Stimulated activated CD8-positive, alpha-beta memory T cell treated with anti-CD3 and anti-CD28 coated beads, Interleukin-4, amount 100 ng/mL, for 24 hours (primary cell): ENCODE results near the gene ZSWIM3.
"Not testable (repeated sequence)": the region's sequence is repeated elsewhere in the genome, so short reads cannot be mapped to it uniquely, and the experiment has no call there.

Experiments used
- DNase-seq: peaks from one replicate; pipeline ENCODE4 v3.0.0-alpha.2; 2020; ENCODE audit warnings: low read depth

The ZSWIM3 gene

GRCh38 chr20:45857114-45857881 lies at the start of gene ZSWIM3, which contains the start of gene ACOT8:
Gene ZSWIM3 (plus strand): TSS chr20:45857614. CDS start chr20:45857826, 212 bp downstream.
Gene ACOT8 (minus strand): TSS chr20:45857392. CDS start chr20:45857315, 77 bp downstream.
- DNase-seq, result peak; percentile 82

DNA sequence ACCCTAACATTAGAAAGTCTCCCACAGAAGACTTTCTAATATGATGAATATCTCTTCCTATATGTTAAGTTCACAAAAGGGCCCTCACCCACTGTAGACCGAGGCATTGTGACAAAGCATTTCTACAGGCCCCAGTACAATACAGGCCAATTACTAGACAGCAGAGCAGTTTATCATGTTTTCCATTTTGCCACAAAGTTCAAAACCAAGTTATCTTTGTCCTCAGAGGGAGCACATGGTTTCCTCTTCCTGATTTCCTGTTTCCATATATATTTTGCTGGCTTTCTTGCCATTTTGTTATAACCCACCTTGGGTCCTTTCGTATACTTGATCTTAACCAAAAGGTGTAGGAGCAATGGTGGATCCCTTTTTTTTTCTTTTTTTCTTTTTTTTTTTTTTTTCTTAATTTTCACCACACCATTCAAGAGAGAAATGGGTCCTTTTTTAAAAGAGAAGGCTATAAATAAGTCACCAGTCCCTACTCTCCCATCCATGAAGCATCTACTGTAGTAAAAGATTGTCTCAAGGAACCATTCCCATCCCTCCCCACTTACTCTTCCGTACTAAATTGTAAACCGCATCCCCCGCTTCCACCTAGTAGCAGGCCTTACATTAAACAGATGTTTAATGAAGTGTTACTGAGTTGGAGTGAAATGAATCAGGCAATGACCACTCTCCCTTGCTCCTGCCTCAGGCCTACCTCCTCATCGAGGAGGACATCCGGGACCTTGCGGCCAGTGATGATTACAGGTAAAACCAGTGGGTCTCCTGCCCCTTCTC lies 47.0 kb upstream of the ZSWIM3 start:
- DNase-seq, result no peak

GRCh38 chr20:45812157-45813005 lies 45.0 kb upstream of the ZSWIM3 start, which contains the start of gene UBE2C:
Gene UBE2C (plus strand): TSS chr20:45812644. CDS start chr20:45812696, 52 bp downstream.
- DNase-seq, result peak; percentile 88

GRCh38 chr20:45813006-45813340 lies 44.4 kb upstream of the ZSWIM3 start:
- no peak for DNase-seq

- no peak for DNase-seq
Measured at GRCh38 chr20:45813489-45813888, 43.9 kb upstream of the ZSWIM3 start.

- no peak for DNase-seq
Measured at GRCh38 chr20:45814314-45814713, 43.1 kb upstream of the ZSWIM3 start.

- DNase-seq, result no peak
Measured at GRCh38 chr20:45816951-45817350, 40.5 kb upstream of the ZSWIM3 start.

DNA sequence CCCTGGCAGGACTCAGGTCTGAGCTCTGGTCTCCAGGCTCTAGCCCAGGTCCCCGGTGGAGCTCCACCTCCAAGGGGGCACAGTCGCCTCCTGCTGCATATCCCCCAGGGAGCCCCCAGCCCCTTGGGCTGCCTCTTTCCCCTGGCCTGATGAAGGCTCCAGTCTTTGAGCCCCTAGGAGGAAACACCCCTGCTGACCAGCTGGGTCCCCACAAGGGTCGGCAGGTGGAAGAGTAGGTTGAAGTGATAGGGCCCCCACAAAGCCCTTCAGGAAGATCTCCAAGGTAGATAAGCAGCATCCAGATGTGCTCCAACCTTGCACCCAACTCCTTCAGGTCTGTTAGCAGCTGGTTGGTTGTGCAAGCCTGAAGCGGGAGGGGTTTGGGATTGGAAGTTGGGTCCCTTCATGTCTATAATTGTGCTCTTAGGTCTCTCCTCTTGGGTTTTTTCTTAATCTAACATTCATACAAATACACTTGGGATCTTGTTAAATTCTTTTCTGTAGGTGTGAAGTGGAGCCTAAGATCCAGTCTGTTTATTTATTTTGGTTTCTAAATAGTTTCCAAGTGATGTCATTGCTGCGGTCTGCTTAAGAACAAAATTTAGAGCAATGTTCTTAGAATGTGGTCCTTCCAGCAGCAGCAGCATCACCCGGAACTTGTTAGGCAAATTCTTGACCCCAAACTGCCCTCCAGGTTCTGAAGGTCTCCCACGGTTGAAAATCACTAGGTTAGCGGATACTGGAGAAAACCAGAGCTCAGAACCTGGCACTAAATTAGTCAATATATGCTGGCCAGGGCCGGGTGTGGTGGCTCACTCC lies 39.8 kb upstream of the ZSWIM3 start:
- DNase-seq, result no peak

DNA sequence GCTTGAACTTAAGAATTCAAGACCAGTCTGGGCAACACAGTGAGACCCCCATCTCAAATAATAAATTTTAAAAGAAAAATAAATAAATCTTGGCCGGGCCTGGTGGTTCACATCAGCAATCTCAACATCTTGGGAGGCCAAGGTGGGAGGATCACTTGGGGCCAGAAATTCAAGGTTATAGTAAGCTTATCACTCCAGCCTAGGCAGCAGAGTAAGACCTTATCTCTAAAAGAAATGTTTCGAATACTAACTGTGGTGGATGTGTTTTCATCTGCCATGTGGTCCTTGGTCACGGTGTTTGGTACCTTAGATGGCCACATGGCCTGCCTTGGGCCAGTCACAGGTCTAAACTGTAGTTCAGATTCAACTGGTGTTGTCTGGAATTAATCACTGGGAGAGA lies 39.2 kb upstream of the ZSWIM3 start:
- DNase-seq, result no peak

DNA sequence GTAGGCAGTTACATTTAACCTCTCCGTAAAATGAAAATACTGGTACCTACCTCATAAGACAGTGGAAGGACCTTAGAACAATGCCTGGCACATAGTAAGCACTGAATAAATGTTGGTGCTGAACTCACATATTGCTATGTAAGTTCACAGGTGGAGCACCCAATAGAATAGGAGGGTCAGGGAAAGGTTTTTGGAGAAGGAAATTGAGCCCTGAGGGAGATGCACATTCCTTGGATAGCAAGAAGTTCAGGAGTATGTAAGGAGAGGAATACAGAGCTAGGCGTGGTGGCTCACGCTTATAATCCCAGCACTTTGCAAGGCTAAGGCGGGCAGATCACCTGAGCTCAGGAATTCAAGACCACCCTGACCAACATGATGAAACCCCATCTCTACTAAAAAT lies 37.9 kb upstream of the ZSWIM3 start:
- no peak for DNase-seq

DNA sequence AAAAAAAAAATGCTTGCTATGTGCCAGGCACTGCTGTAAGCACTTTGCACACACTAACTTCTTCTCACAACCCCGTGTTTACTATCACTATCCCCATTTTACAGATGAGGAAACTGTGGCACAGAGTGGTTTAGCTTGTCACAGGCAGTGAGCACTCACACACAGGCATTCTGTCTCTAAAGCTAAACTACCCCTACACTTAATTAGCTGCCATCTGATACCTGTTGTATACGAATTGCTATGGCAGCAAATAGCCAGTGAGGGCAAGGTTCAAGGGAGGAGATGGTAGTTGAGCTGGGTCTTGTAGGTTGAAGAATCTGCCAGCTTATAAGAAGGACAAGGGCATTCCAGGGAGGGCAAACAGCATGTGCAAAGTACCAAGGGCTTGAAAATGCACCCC lies 35.5 kb upstream of the ZSWIM3 start:
- no peak for DNase-seq

- no peak for DNase-seq
Measured at GRCh38 chr20:45822857-45823256, 34.6 kb upstream of the ZSWIM3 start.

DNA sequence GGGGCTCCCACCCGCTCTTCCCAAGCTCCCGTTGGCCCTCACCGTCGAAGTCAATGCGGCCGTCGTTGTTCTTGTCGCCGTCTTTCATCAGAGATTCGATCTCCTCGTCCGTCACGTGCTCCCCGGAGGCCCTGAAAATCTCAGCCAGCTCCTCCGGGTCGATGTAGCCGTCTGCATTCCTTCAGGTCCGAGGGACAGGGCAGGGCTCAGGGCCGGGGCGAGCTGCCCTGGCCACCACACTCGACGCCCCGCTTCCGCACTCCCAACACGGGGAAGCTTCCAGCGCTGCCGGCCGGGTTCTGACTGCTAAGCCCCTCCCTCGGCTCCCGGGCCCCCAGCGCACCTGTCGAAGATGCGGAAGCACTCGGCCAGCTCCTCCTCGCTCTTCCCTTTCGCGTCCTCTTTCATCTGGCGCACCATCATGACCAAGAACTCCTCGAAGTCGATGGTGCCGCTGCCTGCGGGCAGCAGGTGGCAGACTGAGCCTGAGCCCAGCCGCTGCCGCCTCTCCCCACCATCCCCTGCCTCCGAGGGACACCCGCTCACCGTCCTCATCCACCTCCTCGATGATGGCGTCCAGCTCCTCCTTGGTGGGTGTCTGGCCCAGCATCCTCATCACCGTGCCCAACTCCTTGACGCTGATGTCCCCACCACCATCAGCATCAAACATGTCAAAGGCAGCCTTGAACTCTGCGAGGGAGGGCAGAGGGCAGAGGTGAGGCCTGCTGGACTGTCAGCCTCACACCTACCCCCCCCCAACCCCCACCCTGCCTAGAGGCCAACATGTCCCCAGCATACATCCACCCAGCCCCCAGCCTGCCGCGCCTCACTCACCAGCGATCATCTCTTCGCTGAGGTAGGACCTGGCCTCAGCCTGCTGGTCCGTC lies 33.2 kb upstream of the ZSWIM3 start:
- DNase-seq, result peak; percentile 26

DNA sequence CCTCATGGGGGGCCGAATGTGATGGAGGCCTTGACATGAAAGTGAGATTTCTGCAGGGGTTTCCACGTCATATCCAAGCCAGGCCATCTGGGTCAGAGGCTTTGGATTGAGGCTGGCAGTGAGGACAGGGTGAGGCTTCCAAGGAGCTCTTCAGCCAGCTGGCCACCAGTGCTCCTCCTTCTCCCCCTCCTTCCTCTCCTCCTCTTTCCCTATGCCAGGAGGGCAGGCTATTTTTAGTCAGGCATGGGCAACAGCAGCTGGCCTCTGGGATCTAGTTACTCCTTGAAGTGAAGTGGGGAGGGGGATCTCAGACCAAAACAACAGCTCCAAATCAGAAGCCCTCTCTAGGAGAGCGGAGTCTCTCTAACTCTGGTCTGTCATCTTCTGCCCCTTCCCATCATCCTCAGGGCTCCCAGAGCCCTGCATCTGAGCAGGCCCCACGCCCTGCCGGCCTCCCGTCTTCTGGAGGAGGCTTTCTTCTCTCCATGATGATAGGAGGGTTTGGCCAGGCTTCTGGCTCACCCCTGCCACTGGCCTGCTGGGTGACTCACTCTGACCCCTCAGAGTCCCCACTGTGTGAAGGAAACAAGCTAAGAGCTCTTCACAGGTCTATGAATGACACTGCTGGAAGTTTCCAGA lies 30.9 kb upstream of the ZSWIM3 start:
- DNase-seq, result no peak

DNA sequence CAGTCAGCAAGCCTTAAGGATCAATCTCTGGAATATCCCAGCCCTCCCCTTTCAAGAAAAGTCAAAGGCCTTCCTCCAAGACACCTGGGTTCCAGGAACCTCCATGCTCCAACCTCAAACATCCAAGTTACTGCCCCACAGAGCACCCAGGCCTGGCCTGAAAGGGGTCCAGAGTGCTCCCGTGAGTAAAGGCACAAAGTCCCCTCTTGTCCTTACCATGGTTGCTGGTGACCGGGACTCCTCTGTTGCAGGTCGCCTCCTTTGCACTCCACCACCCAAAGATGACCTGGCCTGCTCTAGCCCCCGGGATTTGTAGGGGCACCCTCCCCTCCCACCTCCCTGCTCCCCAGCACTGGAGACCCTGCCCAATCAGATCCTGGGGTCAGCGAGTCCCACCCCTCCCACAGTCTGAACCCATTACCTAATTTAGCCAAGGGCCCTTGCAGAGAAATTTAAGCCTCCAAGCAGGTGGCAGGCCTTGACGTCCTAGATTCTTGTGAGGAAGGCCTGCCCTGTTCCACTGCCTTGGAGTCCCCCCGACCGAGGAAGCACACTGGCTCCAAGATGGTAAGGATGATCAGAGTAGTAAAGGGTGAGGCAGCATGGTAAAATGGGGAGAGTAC lies 30.3 kb upstream of the ZSWIM3 start, which contains the start of gene TNNC2:
TNNC2 (minus strand) TSS at position 283 of the 623 bp plus-strand sequence; CDS start at position 219, 64 bp downstream.
- DNase-seq, result no peak

DNA sequence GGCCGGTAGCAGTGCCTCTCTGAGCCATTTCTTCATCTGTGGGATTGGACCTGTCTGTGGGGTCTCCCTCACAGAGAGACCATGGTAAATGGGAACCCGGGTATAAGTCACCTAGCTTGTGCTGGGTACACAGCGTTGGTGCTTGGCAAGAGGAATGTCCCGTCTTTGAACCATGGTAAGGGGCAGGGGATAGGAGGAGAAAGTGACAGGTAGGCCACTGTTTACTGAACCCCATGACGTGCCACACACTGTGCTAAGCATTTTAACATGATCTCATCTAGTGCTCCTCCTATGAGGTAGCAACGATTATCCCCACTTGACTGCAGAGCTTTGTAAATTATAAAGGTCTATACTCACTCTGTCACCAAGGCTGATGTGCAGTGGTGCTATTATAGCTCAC lies 29.7 kb upstream of the ZSWIM3 start:
- no peak for DNase-seq

DNA sequence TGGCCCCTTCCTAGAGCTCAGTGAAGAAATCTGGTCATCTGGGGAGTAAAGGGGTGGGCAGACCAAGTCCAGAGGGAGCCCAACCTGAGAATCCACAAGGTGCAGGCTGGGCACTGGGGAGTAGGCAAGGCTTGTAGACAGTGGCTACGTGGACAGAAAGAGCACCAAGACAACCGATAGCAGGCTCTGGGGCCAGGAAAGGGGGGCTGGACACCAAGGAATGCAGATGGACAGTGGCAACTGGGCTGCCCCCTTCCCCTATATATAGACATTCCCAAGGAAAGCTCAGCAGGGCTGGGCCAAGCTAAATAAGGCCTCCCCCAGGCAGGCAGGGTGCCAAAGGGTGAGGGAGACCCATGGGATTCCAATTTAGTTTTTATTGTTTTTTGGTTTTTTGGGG lies 28.8 kb upstream of the ZSWIM3 start:
- no peak for DNase-seq

GRCh38 chr20:45829673-45830106 lies 27.7 kb upstream of the ZSWIM3 start:
- not testable (repeated sequence) for DNase-seq

DNA sequence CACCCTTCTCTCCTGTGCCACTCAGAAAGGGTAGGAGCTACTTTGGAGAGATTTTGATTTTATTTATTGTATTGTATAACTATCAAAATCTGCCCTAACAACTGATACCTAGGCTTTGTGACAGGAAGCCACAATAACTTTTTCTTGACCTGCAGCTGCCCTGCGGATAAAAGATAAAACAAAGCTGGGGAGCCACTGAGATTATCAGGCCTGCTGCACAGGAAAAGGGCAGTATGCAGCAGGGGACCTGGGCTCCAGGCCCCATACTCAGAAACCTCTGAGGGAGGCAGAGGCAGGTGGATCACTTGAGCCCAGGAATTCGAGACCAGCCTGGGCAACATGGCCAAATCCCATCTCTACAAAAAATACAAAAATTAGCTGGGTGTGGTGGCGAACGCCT lies 24.8 kb upstream of the ZSWIM3 start:
- DNase-seq, result no peak
